ENCODE data around the gene USP19.

Gene USP19

DNA sequence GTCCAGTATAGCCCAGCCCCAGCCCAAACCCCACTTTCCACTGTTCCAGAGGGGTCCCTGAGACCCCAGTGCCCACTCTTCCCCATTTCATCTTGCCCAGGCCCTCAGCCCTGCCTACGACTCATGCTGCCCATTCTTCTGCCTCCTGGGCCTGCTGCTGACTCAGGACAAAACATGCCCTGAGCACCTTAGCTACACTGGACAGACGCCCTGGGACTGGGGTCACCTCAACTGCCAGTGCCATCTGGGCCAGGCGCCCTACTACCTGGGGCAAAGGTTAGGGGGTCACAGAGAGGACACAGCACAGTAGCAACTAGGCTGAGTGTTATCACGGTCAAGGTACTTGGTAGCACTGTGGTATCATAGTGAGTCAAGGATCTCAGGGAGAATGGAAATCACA is 14.9 kb upstream of the USP19 start:
- peaks cover 7% of the 10 kb centered on the region for H3K36me3 ChIP-seq (replicated peaks)
- H3K27me3 ChIP-seq (replicated peaks), result no peaks in the 10 kb centered on the region
- no peak for DNase-seq
- TF ChIP-seq, protein P1, sequence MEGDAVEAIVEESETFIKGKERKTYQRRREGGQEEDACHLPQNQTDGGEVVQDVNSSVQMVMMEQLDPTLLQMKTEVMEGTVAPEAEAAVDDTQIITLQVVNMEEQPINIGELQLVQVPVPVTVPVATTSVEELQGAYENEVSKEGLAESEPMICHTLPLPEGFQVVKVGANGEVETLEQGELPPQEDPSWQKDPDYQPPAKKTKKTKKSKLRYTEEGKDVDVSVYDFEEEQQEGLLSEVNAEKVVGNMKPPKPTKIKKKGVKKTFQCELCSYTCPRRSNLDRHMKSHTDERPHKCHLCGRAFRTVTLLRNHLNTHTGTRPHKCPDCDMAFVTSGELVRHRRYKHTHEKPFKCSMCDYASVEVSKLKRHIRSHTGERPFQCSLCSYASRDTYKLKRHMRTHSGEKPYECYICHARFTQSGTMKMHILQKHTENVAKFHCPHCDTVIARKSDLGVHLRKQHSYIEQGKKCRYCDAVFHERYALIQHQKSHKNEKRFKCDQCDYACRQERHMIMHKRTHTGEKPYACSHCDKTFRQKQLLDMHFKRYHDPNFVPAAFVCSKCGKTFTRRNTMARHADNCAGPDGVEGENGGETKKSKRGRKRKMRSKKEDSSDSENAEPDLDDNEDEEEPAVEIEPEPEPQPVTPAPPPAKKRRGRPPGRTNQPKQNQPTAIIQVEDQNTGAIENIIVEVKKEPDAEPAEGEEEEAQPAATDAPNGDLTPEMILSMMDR (IDR thresholded peaks at IDR 0.05; ENCODE audit: low read depth, low read length, missing control alignments), result no peak
- H3K4me3 ChIP-seq (ENCODE audit: low read depth, low read length), result no peak overlapping the region
- in situ Hi-C loops (cut with HindIII; ENCODE audit: low pct_ligation_motif_present, low sequenced_read_pairs), result no loop called here
- no peak overlapping the region for H3K27ac ChIP-seq

DNA sequence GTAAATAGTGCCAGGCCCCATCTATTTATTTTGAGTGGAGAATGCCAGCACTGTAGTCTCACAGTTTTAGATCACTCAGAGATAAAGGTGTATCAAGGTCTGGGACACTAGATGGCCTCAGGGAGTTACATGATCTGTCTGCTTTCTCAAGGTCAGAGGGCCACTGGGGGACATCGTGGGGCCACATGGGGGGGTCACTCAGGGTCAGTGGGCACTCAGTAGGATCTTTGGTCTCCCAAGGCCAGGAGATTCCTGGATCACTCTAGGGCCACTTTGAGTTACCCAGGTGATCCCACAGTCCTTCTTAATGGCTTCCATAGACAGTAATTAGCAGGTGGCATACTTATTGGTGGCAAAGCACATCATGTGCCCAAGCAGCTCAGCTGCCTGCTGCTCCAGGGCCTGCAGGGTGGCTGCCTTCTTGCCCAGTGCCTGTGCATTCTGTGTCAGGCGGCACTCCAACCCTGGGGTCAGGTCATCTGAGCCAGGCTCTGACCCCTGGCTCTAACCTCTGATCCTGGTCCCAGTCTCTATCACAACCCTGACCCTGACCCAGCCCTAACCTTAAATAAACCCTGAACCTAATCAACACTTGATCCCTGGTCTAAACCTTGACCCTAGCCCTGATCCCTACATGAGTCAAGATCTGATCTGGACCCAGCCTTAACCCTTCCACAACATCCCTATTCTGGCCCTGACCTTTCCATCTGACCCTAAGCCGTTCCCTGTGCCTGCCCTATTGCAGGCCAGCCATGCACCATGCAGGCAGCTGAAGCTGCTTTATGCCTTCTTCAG is 14.0 kb upstream of the USP19 start:
- Histone ChIP-seq H3K36me3 (replicated peaks) (peaks cover 15% of the 10 kb centered on the region), H3K27me3 (replicated peaks) (no peaks in the 10 kb centered on the region), H3K4me3 (ENCODE audit: low read depth, low read length) (no peak overlapping the region), H3K27ac (no peak overlapping the region)
- no peak for DNase-seq
- TF ChIP-seq, protein P1 (IDR thresholded peaks at IDR 0.05; ENCODE audit: low read depth, low read length, missing control alignments), result no peak
- in situ Hi-C loops (cut with HindIII; ENCODE audit: low pct_ligation_motif_present, low sequenced_read_pairs), result no loop called here

DNA sequence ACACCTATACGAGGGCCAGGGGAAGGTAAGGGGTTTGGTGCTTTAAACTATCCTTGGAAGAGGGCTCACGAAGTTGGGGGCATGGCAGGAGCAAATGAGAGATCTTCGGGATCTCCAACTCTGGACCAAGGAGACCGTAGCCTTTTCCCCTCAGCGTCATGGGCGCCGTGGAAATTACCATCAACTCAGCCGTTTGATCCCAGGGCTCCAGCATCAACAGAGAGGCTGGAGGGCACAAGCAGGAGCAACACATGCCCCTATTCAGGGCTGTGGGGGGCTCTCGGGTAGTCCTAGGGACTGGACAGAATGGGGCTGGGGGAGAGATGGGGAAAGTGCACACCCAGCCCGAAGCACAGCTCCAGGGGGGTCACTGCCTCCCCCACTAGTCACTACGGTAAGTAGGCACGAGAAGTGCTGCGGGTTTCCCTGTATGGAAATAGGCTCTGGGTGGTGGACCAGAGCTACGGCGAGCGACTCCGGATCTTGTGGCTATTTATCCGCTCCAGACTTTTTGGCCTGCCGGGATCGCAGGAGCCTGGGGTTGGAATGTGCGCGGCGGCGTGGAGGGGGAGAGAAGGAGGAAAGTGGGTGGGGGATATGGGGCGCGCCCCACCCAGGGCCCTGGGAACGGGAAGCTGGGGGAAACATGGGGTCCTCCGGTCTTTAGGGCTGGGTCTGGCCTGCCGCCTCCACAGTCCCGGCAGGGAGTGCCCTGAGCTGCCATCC is 12.8 kb upstream of the USP19 start:
- in situ Hi-C loops (cut with HindIII; ENCODE audit: low pct_ligation_motif_present, low sequenced_read_pairs), result no loop called here
- DNase-seq, result peak; percentile 85
- Histone ChIP-seq H3K36me3 (replicated peaks) (peaks cover 28% of the 10 kb centered on the region), H3K4me3 (ENCODE audit: low read depth, low read length) (peak overlapping the region; percentile 84), H3K27ac (peak overlapping the region; percentile 72), H3K27me3 (replicated peaks) (no peaks in the 10 kb centered on the region)
- TF ChIP-seq, protein P1 (IDR thresholded peaks at IDR 0.05; ENCODE audit: low read depth, low read length, missing control alignments), result no peak

DNA sequence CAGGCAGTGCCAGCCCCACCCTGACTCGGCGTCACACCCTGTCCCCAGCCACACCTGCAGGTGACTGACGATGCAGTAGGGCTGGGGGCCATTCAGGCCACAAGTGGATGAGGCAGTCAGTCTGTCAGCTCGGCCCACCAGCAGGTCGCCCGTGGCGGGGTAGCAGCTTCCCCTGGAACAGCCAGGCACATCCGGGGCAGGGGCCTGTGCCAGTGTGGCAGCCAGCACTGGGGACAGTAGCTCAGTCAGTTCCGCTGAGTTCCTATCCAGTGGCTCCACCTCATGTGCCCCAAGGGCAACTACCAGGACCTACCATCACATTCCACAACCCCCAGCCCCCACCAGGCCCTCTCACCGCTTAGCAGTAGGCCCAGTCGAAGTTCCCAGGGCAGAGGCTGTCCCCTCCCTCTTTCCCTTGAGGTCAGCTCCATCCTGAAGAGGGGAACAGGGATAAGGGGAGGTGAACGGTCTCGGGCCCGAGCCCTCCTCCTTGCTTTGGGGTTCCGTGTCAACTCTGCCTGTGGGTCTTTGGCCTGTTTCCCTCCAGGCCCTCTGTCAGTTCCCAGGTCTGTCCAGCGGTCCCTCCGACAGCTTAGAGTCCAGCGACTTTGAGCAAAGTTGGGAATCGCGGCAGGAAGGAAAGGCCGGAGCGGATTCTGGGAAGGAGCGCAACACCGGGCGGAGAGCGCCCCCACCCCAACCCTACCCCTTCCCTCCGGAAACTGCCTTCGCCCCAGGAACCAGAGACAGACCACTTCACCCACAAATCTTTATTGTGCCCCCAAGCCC is 12.0 kb upstream of the USP19 start, which contains the start of gene LAMB2:
Gene LAMB2 (minus strand): TSS at position 614 of the 789 bp plus-strand sequence. CDS start 183 bp downstream, at position 431.
- peak; percentile 67 for DNase-seq
- no peaks in the 10 kb centered on the region for H3K27me3 ChIP-seq (replicated peaks)

DNA sequence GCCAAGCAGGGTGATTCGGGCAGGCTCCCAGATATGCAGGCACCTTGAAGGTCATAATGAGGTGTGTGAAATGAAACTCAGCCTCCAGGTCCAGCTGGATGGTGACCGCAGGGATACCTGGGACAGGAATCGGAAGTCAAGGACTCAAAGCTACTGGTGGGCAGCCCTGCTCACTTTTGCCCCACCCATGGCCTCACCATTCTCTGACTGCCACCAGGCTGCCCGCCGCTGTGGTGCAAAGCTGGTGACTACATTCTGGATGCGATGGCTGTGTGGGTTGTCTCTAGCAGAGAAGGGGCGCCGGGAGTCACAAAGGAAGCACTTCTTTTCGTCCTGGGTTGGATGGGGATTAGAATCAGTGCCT is 11.4 kb upstream of the USP19 start:
- Histone ChIP-seq H3K27me3 (replicated peaks) (no peaks in the 10 kb centered on the region), H3K36me3 (replicated peaks) (peaks cover 39% of the 10 kb centered on the region), H3K4me3 (ENCODE audit: low read depth, low read length) (peak overlapping the region; percentile 84), H3K27ac (no peak overlapping the region)
- TF ChIP-seq, protein P1 (IDR thresholded peaks at IDR 0.05; ENCODE audit: low read depth, low read length, missing control alignments), result no peak
- no peak for DNase-seq
- in situ Hi-C loops (cut with HindIII; ENCODE audit: low pct_ligation_motif_present, low sequenced_read_pairs), result no loop called here

More for the DNA sequence above, 12.0 kb upstream of the USP19 start, which contains the start of gene LAMB2:
- Histone ChIP-seq H3K27ac (peak within 1 kb of the TSS; percentile 72), H3K36me3 (replicated peaks) (peaks cover 33% of the 10 kb centered on the region), H3K4me3 (ENCODE audit: low read depth, low read length) (peak within 1 kb of the TSS; percentile 84)
- in situ Hi-C loops (cut with HindIII; ENCODE audit: low pct_ligation_motif_present, low sequenced_read_pairs), result no loop called here
- TF ChIP-seq, protein P1 (IDR thresholded peaks at IDR 0.05; ENCODE audit: low read depth, low read length, missing control alignments), result peak; percentile 51

Data from brain microvascular endothelial cell (primary cell).